ENCODE measurements around the gene MAGEA10. TPM values are rescaled to one million over a fixed set of nuclear protein-coding genes. Genes with fewer than 3 reads are reported as not detected.

Gene MAGEA10
- polyA plus RNA-seq, 1 donor = not detected

Other genes with a start within 250 kb of the MAGEA10 start
- gene MAGEA4, start 225.7 kb downstream of the MAGEA10 start, polyA plus RNA-seq (ENCODE audit: insufficient read length) = not detected
- 37.8 TPM for gene GABRE, start 163.9 kb downstream of the MAGEA10 start, polyA plus RNA-seq (ENCODE audit: insufficient read length)

All from hindlimb muscle (tissue), 1 donor.